GM19467 (cell line): ENCODE measurements around the gene SPAG4.

Experiments used
- ATAC-seq: cut with Tn5 transposase; IDR thresholded peaks from one replicate; pipeline ENCODE4 v1.9.1; 2021; ENCODE audit warnings: mild to moderate bottlenecking, moderate library complexity; ENCODE audit not compliant: unreplicated experiment

The SPAG4 gene

GRCh38 chr20:35652641-35653429, 37.2 kb downstream of the SPAG4 start:
- ATAC-seq = no peak

GRCh38 chr20:35653430-35653734, 37.8 kb downstream of the SPAG4 start:
- ATAC-seq = no peak

- ATAC-seq = no peak
These were observed 38.3 kb downstream of the SPAG4 start for GRCh38 chr20:35653893-35654292.

- ATAC-seq = no peak
These were observed 38.8 kb downstream of the SPAG4 start for GRCh38 chr20:35654415-35654814.

GRCh38 chr20:35657271-35657670, 41.6 kb downstream of the SPAG4 start:
- ATAC-seq = no peak

- no peak for ATAC-seq
These were observed 44.7 kb downstream of the SPAG4 start for GRCh38 chr20:35660122-35660937.

GRCh38 chr20:35661053-35661452, 45.4 kb downstream of the SPAG4 start:
- ATAC-seq = no peak

GRCh38 chr20:35661908-35662307, 46.3 kb downstream of the SPAG4 start:
- ATAC-seq = no peak

- no peak for ATAC-seq
These were observed 46.9 kb downstream of the SPAG4 start for GRCh38 chr20:35662551-35662950.

GRCh38 chr20:35663516-35664465, 48.2 kb downstream of the SPAG4 start:
- peak; percentile 46 for ATAC-seq

- peak; percentile 62 for ATAC-seq
These were observed 49.0 kb downstream of the SPAG4 start, which contains the start of the genes CPNE1 and RBM12 for GRCh38 chr20:35664466-35665206. Gene CPNE1, minus strand, starts transcription at chr20:35664900. Its CDS starts 31,977 bp downstream, at chr20:35632923. Gene RBM12, minus strand, starts transcription at chr20:35664900. Its CDS starts 9,578 bp downstream, at chr20:35655322.

GRCh38 chr20:35665949-35666288, 50.3 kb downstream of the SPAG4 start:
- no peak for ATAC-seq

- ATAC-seq = no peak
These were observed 53.6 kb downstream of the SPAG4 start for GRCh38 chr20:35669221-35669620.

GRCh38 chr20:35669681-35670080, 54.1 kb downstream of the SPAG4 start:
- ATAC-seq = no peak
